ENCODE measurements around the gene LPXN. TPM values are rescaled to one million over a fixed set of nuclear protein-coding genes. Genes with fewer than 3 reads are reported as not detected.
A peak's percentile ranks its signal among the peaks of the same experiment; 100 is the strongest.

The LPXN gene
- total RNA-seq, 2 donors from 2014 or later, result 2.8 to 5.5 TPM

DNA sequence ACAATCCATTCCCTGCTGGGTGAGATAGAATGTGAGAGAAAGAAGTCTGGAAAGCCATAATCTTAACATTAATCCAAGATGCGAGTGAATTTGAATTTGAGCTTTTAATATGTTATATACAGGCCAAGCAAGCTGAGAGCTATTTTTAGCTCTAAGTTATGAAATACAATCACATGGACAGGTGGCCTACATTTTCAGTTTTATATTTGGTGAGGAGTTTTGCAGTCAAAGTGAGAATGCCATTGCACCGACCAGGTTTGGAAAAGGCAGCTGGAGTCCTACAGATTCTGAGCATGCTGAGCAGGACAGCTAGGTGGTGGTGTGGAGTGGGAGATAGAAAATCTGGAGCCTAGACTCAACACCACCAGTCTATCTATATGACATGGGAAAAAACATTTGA, 79.8 kb downstream of the LPXN start:
- no peaks in the 10 kb centered on the region for H3K27me3 ChIP-seq
- no peaks in the 10 kb centered on the region for H3K9me3 ChIP-seq
- DNase-seq (ENCODE audit: low spot score), result no peak
- H3K36me3 ChIP-seq, result no peaks in the 10 kb centered on the region
- H3K4me3 ChIP-seq, result no peak overlapping the region
- H3K4me1 ChIP-seq, result no peaks in the 10 kb centered on the region
- TF ChIP-seq, protein P1, sequence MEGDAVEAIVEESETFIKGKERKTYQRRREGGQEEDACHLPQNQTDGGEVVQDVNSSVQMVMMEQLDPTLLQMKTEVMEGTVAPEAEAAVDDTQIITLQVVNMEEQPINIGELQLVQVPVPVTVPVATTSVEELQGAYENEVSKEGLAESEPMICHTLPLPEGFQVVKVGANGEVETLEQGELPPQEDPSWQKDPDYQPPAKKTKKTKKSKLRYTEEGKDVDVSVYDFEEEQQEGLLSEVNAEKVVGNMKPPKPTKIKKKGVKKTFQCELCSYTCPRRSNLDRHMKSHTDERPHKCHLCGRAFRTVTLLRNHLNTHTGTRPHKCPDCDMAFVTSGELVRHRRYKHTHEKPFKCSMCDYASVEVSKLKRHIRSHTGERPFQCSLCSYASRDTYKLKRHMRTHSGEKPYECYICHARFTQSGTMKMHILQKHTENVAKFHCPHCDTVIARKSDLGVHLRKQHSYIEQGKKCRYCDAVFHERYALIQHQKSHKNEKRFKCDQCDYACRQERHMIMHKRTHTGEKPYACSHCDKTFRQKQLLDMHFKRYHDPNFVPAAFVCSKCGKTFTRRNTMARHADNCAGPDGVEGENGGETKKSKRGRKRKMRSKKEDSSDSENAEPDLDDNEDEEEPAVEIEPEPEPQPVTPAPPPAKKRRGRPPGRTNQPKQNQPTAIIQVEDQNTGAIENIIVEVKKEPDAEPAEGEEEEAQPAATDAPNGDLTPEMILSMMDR (IDR thresholded peaks at IDR 0.05), result peak in 1 of 2 donors; percentile 9
- no peak overlapping the region for H3K27ac ChIP-seq

DNA sequence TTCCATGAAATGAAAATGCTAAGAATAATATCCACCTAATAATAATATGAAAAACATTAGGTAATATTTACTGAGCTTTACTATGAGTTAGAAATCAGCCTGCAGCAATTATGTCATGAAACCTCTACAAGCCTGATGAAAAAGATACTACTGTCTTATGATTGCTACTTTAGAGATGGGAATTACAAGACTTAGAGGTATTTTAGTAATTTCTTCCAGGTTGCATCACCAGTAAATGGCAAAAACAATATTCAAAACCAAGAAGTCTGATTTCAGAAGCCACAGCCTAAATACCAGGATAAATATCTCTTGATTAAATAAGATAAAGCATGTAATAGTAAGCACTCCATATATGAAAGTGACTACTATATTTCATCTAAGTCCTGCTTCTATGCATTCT, 81.6 kb downstream of the LPXN start:
- no peaks in the 10 kb centered on the region for H3K27me3 ChIP-seq
- no peaks in the 10 kb centered on the region for H3K9me3 ChIP-seq
- no peak overlapping the region for H3K27ac ChIP-seq
- no peak overlapping the region for H3K4me3 ChIP-seq
- TF ChIP-seq, protein P1 (IDR thresholded peaks at IDR 0.05), result no peak
- no peak for DNase-seq (ENCODE audit: low spot score)
- H3K4me1 ChIP-seq, result no peaks in the 10 kb centered on the region
- no peaks in the 10 kb centered on the region for H3K36me3 ChIP-seq

DNA sequence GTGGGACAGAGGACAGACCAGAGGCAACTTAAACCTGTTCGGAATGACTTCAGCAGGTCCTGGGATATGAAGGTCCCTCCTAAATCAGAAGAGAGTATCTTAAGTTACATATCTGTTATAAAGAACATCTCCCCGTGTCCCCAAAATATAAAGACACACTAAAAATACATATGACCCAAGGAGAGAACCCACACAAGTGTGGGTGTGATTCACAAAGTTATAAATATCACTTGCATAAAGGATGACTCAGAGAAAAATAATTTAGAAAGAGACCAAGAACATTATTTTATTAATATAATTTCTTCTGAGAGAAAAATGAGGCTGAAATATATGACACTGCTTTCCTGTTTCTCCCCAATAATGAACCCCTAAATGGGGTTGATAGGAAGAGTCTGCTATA, 82.0 kb downstream of the LPXN start:
- no peak overlapping the region for H3K27ac ChIP-seq
- no peak for DNase-seq (ENCODE audit: low spot score)
- no peaks in the 10 kb centered on the region for H3K27me3 ChIP-seq
- H3K36me3 ChIP-seq, result no peaks in the 10 kb centered on the region
- TF ChIP-seq, protein P1 (IDR thresholded peaks at IDR 0.05), result no peak
- H3K9me3 ChIP-seq, result no peaks in the 10 kb centered on the region
- no peaks in the 10 kb centered on the region for H3K4me1 ChIP-seq
- no peak overlapping the region for H3K4me3 ChIP-seq

DNA sequence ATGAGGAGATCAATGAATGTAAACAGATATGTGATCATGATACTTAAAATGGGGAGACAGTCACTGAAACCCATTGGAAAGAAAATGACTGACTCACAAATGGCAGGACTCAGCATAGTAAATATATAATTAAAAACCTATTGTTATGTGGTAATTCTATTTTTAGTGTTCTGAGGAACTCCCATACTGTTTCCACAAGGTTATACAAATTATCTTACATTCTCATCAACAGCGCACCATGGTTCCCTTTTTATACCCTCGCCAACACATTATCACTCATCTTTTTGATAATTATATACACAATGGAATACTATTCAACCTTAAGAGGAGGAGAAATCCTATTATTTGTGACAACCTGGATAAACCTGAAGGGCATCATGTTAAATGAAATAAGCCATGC, 84.8 kb downstream of the LPXN start:
- H3K36me3 ChIP-seq, result no peaks in the 10 kb centered on the region
- H3K4me3 ChIP-seq, result no peak overlapping the region
- no peaks in the 10 kb centered on the region for H3K9me3 ChIP-seq
- H3K27me3 ChIP-seq, result no peaks in the 10 kb centered on the region
- TF ChIP-seq, protein P1 (IDR thresholded peaks at IDR 0.05), result no peak
- H3K4me1 ChIP-seq, result no peaks in the 10 kb centered on the region
- H3K27ac ChIP-seq, result no peak overlapping the region
- no peak for DNase-seq (ENCODE audit: low spot score)

DNA sequence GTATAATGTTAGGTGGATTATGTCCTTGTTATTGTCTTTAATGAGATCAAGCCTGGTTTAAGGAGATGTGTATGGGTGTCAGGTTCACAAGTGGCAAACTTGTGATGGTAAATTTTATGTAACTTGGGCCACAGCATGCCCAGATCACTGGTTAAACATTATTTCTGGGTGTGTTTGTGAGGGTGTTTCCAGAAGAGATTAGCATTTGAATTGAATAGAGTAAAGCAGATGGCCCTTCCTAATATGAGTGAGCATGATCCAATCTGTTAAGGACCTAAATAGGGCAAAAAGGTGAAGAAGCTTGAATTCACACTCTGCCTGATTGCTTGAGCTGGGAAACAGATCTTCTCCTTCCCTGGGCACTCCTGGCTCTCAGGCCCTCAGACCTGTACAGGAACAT, 88.5 kb downstream of the LPXN start:
- Histone ChIP-seq H3K27ac (no peak overlapping the region), H3K4me1 (no peaks in the 10 kb centered on the region), H3K9me3 (no peaks in the 10 kb centered on the region), H3K36me3 (no peaks in the 10 kb centered on the region), H3K4me3 (no peak overlapping the region), H3K27me3 (no peaks in the 10 kb centered on the region)
- TF ChIP-seq, protein P1 (IDR thresholded peaks at IDR 0.05), result no peak
- no peak for DNase-seq (ENCODE audit: low spot score)

DNA sequence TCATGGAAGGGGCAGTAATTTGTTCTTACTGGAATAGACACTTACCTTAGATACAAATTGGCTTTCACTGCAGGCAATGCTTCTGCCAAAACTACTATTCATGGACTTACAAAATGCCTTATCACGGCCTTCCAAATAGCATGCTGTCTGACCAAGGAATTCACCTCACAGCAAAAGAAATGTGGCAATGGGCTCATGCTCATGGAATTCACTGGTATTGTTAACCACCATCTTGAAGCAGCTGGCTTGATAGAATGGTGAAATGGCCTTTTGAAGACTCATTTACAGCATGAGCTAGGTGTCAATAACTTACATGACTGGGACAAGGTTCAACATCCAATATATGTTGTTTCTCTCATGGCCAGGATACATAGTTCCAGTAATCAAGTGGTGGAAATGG, 89.7 kb downstream of the LPXN start:
- Histone ChIP-seq H3K27me3 (no peaks in the 10 kb centered on the region), H3K4me1 (no peaks in the 10 kb centered on the region), H3K27ac (no peak overlapping the region), H3K4me3 (no peak overlapping the region), H3K9me3 (no peaks in the 10 kb centered on the region), H3K36me3 (no peaks in the 10 kb centered on the region)
- DNase-seq (ENCODE audit: low spot score), result no peak
- TF ChIP-seq, protein P1 (IDR thresholded peaks at IDR 0.05), result no peak
